OCI-LY3 (cell line): ENCODE measurements around the gene XAGE2.

Source experiments
- H2AFZ ChIP-seq: fragments of 200-600, 300-600 bp; shearing (Covaris generic); 2 replicates; pipeline ENCODE4 v1.6.0; 2014; ENCODE audit warnings: antibody characterized with exemption, low read depth, low read length
- H3K27ac ChIP-seq: fragments of 200-600, 300-600 bp; sonication (generic); 2 replicates; pipeline ENCODE4 v1.5.1; 2014; ENCODE audit warnings: mild to moderate bottlenecking, low read length, moderate library complexity, mixed read lengths
- H3K27me3 ChIP-seq: fragments of 200-600, 300-600 bp; sonication (generic); 2 replicates; pipeline ENCODE4 v1.6.1; 2014; ENCODE audit warnings: low read depth, low read length, mixed read lengths
- H3K36me3 ChIP-seq: fragments of 200-600, 300-600 bp; sonication (generic); replicated peaks from 2 replicates; pipeline ENCODE3; 2014; ENCODE audit warnings: low read depth, low read length, mixed read lengths
- H3K4me1 ChIP-seq: fragments of 300-600, 200-600 bp; sonication (generic); 2 replicates; pipeline ENCODE4 v1.6.1; 2014; ENCODE audit warnings: low read length, mixed read lengths
- H3K4me2 ChIP-seq: fragments of 200-600, 300-600 bp; sonication (generic); 2 replicates; pipeline ENCODE4 v1.6.1; 2014; ENCODE audit warnings: low read length, mixed read lengths
- H3K4me3 ChIP-seq: fragments of 300-600, 200-600 bp; sonication (generic); 2 replicates; pipeline ENCODE4 v1.5.1; 2014; ENCODE audit warnings: antibody characterized with exemption, mild to moderate bottlenecking, low read length, moderate library complexity
- H3K79me2 ChIP-seq: fragments of 300-600, 200-600 bp; shearing (Covaris generic); 2 replicates; pipeline ENCODE4 v1.6.1; 2014; ENCODE audit warnings: mild to moderate bottlenecking, low read length, mixed read lengths
- H3K9ac ChIP-seq: fragments of 300-600, 200-600 bp; shearing (Covaris generic); 2 replicates; pipeline ENCODE4 v1.6.0; 2014; ENCODE audit warnings: mild to moderate bottlenecking, low read length, moderate library complexity
- H3K9me3 ChIP-seq: fragments of 200-600, 300-600 bp; shearing (Covaris generic); 2 replicates; pipeline ENCODE4 v1.6.1; 2014; ENCODE audit warnings: low read length, mixed read lengths; ENCODE audit not compliant: insufficient read depth
- H4K20me1 ChIP-seq: fragments of 200-600, 300-600 bp; sonication (generic); 2 replicates; pipeline ENCODE4 v1.6.1; 2016; ENCODE audit warnings: low read length, mixed read lengths; ENCODE audit not compliant: insufficient read depth
- CTCF ChIP-seq: fragments of 200-600, 300-600 bp; sonication (generic); IDR thresholded peaks from 2 replicates; pipeline ENCODE4 v1.5.1; 2014; ENCODE audit warnings: antibody characterized with exemption, low read length, low read depth
- EZH2phosphoT487 ChIP-seq: fragments of 200-600 bp; shearing (Covaris generic); IDR thresholded peaks from 2 replicates; pipeline ENCODE4 v1.6.1; 2018; ENCODE audit warnings: antibody characterized with exemption, mixed run types, low read depth

Gene XAGE2

GRCh38 chrX:52363247-52363883, 5.5 kb upstream of the XAGE2 start:
- Histone ChIP-seq H3K36me3 (no peaks in the 10 kb centered on the region), H3K4me3 (no peak overlapping the region), H3K79me2 (no peaks in the 10 kb centered on the region), H3K4me2 (no peak overlapping the region), H3K9me3 (no peaks in the 10 kb centered on the region), H3K27ac (no peak overlapping the region), H3K27me3 (no peaks in the 10 kb centered on the region), H4K20me1 (no peaks in the 10 kb centered on the region), H3K4me1 (no peaks in the 10 kb centered on the region), H2AFZ (no peak overlapping the region), H3K9ac (no peak overlapping the region)
- no peak for TF ChIP-seq EZH2phosphoT487
- no peak for TF ChIP-seq CTCF

GRCh38 chrX:52378870-52379269, 10.0 kb downstream of the XAGE2 start:
- H3K79me2 ChIP-seq, result no peaks in the 10 kb centered on the region
- H3K9ac ChIP-seq, result no peak overlapping the region
- no peaks in the 10 kb centered on the region for H3K36me3 ChIP-seq
- no peaks in the 10 kb centered on the region for H3K4me1 ChIP-seq
- no peaks in the 10 kb centered on the region for H3K27me3 ChIP-seq
- no peaks in the 10 kb centered on the region for H3K9me3 ChIP-seq
- no peak overlapping the region for H3K4me2 ChIP-seq
- no peak for TF ChIP-seq CTCF
- no peak for TF ChIP-seq EZH2phosphoT487
- no peak overlapping the region for H2AFZ ChIP-seq
- H3K4me3 ChIP-seq, result no peak overlapping the region
- H3K27ac ChIP-seq, result no peak overlapping the region
- no peaks in the 10 kb centered on the region for H4K20me1 ChIP-seq

GRCh38 chrX:52380993-52381392, 12.2 kb downstream of the XAGE2 start:
- Histone ChIP-seq H4K20me1 (no peaks in the 10 kb centered on the region), H3K4me3 (no peak overlapping the region), H3K9ac (no peak overlapping the region), H3K79me2 (no peaks in the 10 kb centered on the region), H2AFZ (no peak overlapping the region), H3K4me2 (no peak overlapping the region), H3K27ac (no peak overlapping the region), H3K4me1 (no peaks in the 10 kb centered on the region), H3K9me3 (no peaks in the 10 kb centered on the region), H3K27me3 (no peaks in the 10 kb centered on the region), H3K36me3 (no peaks in the 10 kb centered on the region)
- no peak for TF ChIP-seq EZH2phosphoT487
- TF ChIP-seq CTCF, result no peak

- no peaks in the 10 kb centered on the region for H3K27me3 ChIP-seq
- no peaks in the 10 kb centered on the region for H3K9me3 ChIP-seq
- TF ChIP-seq CTCF (no peak), EZH2phosphoT487 (no peak)
- H3K4me3 ChIP-seq, result no peak overlapping the region
- H2AFZ ChIP-seq, result no peak overlapping the region
- no peaks in the 10 kb centered on the region for H3K4me1 ChIP-seq
- H3K9ac ChIP-seq, result no peak overlapping the region
- no peak overlapping the region for H3K4me2 ChIP-seq
- H3K79me2 ChIP-seq, result no peaks in the 10 kb centered on the region
- no peak overlapping the region for H3K27ac ChIP-seq
- H4K20me1 ChIP-seq, result no peaks in the 10 kb centered on the region
- no peaks in the 10 kb centered on the region for H3K36me3 ChIP-seq
Measured at GRCh38 chrX:52410439-52411394, 41.9 kb downstream of the XAGE2 start.
